Hindlimb muscle (tissue), 1 donor: ENCODE data around the gene ITIH1. TPM values are rescaled to one million over a fixed set of nuclear protein-coding genes. Genes with fewer than 3 reads are reported as not detected.

Experiments used
- DNase-seq: peaks from one replicate; pipeline ENCODE4 v3.0.0-alpha.2; 2013
- polyA plus RNA-seq: library from polyadenylated mRNA; unstranded; fragments of 120-200 nt; gene quantifications from one replicate; pipeline ENCODE4 v1.2.1, GENCODE V29; 2013; ENCODE audit not compliant: insufficient read length

The ITIH1 gene
- polyA plus RNA-seq, 1 donor = 0.13 TPM

DNA sequence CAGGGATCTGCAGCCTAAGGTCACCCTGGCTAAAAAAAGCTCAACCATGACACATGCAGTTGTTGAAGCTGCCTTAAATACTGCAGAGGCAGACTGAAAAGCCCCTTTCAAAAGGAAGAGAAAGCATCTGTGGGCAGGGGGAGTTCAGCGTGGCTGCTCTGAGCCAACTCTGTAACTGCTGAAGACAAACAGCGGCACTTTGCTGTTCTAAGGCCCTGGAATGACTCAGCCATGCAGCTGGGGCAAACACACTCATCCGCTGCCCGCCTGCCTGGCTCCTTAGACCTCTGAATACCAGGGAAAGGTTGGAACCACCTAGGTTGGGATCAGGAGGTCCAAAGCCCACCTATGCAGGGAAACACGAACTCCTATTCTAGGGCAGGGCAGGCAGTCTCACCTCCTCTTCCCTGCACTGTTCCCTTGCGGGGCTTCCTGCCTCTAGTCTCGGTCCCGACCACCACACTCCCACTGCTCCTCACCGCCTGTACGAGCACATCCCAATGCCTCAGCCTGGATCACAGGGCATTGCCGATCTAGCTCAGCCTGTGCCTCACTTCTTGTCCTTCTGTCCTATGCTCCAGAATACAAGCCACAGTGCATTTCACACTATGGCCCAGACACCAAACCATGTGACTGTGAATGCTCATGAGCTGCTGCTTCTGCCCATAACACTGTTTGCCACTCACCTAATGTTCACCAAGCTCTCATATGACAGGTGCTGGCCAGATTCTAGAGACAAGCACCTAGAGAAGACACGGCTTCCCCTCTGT, 64.0 kb downstream of the ITIH1 start:
- no peak for DNase-seq

Other genes with a start within 250 kb of the ITIH1 start
- gene NT5DC2, start 243.7 kb upstream of the ITIH1 start, polyA plus RNA-seq = 78.3 TPM
- 12.2 TPM for gene UQCC5, start 241.0 kb upstream of the ITIH1 start, polyA plus RNA-seq
- gene PBRM1, start 91.7 kb upstream of the ITIH1 start, polyA plus RNA-seq = 52.6 TPM
- 72.9 TPM for gene GNL3, start 91.6 kb upstream of the ITIH1 start, polyA plus RNA-seq
- gene GLT8D1, start 71.8 kb upstream of the ITIH1 start, polyA plus RNA-seq = 54.8 TPM
- gene SPCS1, start 71.5 kb upstream of the ITIH1 start, polyA plus RNA-seq = 79.2 TPM
- 11.0 TPM for gene NEK4, start 6.7 kb upstream of the ITIH1 start, polyA plus RNA-seq
- gene ITIH3, start 17.2 kb downstream of the ITIH1 start, polyA plus RNA-seq = 1.1 TPM
- gene ITIH4, start 53.1 kb downstream of the ITIH1 start, polyA plus RNA-seq = 38.3 TPM
- gene MUSTN1, start 57.4 kb downstream of the ITIH1 start, polyA plus RNA-seq = 203 TPM
- 7.5 TPM for gene STIMATE, start 119.9 kb downstream of the ITIH1 start, polyA plus RNA-seq